HS-5 (cell line): ENCODE measurements around the gene DOCK2.
"Not testable (repeated sequence)": the region's sequence is repeated elsewhere in the genome, so short reads cannot be mapped to it uniquely, and the experiment has no call there.

ENCODE experiments used
- DNase-seq: peaks from one replicate; pipeline ENCODE4 v3.0.0-alpha.2; 2012; ENCODE audit warnings: low read depth

Gene DOCK2

DNA sequence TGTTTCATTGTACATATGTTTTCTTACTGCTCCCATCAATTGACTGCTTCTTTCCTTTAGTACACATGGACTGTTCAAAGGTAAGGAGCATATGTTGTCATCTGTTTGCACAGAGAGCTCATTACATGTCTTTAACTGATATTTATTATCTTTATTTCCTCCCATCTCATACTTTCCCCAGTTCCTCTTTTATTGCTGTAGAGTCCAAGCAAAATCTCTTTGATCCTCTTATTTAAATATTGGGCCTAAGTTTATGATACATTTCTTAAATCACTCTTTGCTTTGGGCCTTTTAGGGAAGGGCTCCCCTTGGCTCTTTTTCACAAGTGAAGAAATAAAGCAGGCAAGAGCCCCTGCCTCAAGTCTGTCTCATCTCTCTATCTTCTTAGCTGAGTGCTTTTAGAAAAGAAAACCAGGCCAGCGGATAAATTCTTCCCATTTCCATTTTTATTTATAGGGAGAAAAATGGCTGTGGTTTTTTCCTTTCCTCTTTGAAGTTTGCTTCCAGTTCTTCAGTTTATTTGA, 152.4 kb downstream of the DOCK2 start:
- DNase-seq, result no peak

DNA sequence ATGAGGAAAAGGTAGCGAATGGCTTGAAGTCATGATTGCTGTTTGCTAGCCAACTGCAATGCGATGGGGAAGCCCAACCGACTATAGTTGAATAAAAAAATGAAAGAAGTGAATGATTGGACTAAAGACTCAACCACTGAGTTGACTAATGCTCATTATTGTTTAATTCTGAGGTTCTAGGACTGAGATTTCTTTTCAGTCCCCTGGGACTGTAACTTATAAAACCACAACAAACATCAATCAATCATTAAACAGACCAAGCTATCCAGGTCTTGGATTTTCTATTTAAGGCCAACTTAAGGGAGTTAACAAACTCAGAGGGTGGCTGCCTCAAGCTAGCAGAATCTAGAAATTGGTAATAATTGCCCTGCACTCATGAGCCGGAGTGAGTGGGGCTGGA, 154.2 kb downstream of the DOCK2 start:
- no peak for DNase-seq

- DNase-seq, result no peak
These were observed 158.3 kb downstream of the DOCK2 start for GRCh38 chr5:169795338-169795737.

GRCh38 chr5:169796731-169797130, 159.7 kb downstream of the DOCK2 start:
- DNase-seq, result no peak

DNA sequence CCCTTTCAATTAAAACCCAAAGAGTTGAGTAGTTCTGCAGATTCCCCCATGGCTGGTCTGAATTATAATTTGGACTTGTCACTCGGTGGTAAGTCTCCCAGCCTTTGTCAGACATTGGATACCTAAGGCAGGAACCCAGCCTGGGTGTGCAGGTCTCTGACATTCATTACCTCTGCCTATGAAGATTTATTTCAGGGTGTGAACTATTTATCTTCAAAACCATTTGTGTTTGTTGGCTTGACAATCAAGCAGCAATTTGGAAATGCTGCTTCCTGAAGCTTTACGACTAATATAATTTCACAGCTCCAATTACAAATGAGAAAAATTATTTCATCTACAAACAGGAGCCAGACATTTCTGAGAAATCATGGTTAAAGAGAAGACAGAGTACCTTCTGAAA, 160.5 kb downstream of the DOCK2 start:
- DNase-seq, result no peak

DNA sequence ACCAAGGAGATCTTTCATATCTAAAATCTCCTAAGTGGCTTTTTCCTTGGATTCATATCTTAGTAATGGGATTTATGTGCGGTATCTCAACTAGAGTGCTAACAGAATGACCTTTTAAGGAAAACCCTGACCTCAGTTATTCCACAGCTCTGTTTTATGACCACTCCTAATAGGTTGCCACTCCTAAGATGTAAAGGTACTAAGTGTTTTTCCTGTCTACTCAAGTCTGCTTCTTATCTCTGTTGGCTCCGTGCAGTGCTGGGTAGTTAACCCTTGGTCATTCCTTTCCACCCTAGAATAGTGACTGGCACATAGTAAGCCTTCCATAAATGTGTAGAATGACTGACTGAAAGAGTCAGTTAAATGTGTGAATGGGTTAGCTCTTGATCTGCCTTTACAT, 161.4 kb downstream of the DOCK2 start:
- DNase-seq, result no peak

- no peak for DNase-seq
These were observed 162.0 kb downstream of the DOCK2 start for GRCh38 chr5:169798906-169799660.

- peak; percentile 57 for DNase-seq
These were observed 164.3 kb downstream of the DOCK2 start for GRCh38 chr5:169801324-169801777.

GRCh38 chr5:169801781-169802180, 164.7 kb downstream of the DOCK2 start:
- DNase-seq, result no peak

DNA sequence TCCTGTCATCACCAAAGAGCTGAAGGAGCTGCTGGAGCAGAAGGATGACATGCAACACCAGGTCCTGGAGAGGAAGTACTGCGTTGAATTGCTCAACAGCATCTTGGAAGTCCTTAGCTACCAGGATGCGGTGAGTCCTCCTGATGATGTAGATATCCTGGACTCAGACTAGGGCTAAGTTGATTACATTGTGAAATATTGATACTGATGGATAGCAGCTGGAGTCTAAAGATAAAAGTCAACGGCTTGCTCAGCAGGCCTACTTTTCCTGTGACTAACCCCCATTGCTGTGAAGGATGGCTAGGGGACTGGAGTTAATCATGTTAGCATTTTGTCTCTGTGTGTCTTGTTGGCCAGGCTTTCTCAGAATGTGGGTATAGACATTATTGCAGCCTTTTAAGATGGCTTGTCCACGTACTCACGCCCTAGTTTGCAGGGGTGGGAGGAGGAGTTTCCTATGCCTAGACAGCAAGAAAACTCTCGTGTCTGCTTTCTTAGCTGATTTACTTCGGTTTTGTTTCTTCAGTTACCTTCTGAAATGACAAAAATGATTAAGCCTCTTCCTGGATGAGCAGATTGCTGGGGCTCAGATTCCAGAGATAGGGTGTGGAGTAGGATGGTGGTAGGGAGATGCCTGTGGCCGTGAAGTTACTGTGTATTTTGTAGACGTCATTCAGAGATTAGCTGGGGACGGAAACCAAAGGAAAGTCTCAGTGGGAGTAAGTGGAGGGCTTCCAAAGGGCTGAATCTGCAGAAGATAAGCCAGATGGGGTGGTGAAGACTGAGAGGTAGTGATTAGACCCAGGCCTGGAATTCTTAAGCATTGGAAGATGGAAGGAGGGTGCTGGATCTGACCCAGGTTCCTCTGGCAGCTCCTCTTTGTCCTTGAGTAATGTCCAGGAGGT, 166.3 kb downstream of the DOCK2 start:
- DNase-seq, result peak; percentile 97

- DNase-seq, result peak; percentile 46
These were observed 167.8 kb downstream of the DOCK2 start for GRCh38 chr5:169804861-169805260.

GRCh38 chr5:169805527-169805934, 168.5 kb downstream of the DOCK2 start:
- DNase-seq, result no peak

GRCh38 chr5:169805937-169806700, 169.0 kb downstream of the DOCK2 start:
- no peak for DNase-seq

GRCh38 chr5:169808118-169808581, 171.1 kb downstream of the DOCK2 start:
- no peak for DNase-seq

DNA sequence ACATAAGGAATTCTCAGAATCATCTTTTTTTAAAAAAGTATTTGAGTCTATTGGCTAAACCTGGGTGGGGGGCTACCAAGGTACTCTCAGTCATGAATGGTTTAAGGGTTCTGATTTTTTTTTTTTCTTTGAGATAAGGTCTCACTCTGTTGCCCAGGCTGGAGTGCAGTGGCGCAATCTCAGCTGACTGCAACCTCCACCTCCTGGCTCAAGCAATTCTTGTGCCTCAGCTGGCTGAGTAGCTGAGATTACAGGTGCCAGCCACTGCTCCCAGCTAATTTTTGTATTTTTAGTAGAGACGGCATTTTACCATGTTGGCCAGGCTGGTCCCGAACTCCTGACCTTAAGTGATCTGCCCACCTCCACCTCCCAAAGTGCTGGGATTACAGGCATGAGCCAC, 171.8 kb downstream of the DOCK2 start:
- not testable (repeated sequence) for DNase-seq

DNA sequence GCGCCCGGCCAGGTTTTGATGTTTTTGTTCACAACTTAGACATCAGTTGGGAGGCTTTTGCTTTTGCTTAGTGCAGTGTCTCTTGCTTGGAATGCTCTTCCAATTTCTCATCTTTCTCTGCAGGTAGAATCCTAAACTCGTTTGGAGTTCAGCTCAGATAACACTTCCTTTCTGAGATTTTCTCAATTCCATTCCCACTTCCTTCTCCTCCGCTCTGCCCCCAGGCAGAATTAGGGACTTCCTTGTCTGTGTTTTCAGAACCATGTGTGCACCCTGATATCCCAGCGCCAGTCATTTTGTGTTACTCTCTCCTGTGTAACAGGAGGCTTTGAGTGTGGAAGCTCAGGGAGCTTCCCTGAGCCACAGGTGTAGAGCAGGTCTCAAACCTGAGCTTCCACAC, 172.2 kb downstream of the DOCK2 start:
- DNase-seq, result no peak

DNA sequence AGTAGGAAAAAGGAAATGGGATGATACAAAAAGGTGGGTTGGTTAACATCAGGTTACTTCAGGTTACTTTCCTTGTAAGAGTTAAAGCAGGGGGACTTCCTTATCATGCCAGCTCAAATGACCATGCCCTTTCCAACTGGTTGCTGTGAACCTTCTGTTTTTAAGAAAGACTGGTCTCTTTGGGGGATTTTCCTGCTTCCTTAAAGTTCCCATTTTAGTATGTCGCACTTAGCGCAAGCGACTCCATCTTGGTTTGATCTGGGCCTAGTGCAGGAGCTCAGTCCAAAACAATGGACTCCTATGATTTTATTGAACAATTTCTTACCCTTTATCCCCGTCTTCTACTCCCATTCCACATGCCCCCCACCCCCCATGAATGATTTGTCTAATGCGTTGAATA, 173.4 kb downstream of the DOCK2 start:
- DNase-seq, result no peak

DNA sequence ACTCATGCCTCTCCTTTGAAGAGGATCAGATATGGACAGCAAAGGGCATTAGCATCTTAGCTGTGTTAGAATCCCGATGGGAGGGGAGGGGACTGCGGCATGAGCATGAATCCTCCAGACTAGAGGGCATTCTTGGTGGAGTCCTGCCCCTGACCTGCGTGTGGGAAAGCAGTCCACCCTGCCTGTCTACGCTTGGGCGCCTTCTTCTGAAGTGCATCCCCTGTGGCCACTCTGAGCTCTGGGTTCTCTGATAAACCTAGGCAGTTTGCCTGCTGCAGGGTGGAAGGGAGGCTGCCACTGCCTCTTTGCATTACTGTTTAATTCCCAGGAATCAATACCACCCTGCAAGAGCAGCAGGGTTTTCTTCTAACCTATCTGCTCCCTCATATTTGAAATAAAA, 173.9 kb downstream of the DOCK2 start:
- DNase-seq, result no peak

DNA sequence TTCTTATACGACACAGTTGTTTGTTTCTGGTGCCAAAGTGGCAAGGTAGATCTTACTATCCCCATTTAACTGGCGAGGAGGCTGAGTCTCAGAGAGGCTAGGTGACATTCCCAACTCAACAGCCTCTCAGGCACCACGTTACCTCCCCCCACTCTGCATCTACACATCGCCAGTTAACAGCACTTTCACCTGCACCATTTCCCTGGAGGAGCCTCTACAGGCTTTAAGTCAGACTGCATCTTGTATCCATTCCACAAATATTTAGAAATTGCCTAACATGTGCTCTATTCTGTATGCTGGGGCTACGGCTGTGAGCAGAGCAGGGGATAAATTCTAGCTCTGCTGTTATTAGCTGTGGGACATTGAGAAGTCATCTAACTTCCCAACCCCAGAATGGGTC, 174.6 kb downstream of the DOCK2 start:
- DNase-seq, result no peak

GRCh38 chr5:169812786-169813185, 175.7 kb downstream of the DOCK2 start:
- no peak for DNase-seq

GRCh38 chr5:169814045-169814444, 177.0 kb downstream of the DOCK2 start:
- no peak for DNase-seq

GRCh38 chr5:169814522-169814921, 177.4 kb downstream of the DOCK2 start:
- DNase-seq, result no peak
